HG02623 (cell line): ENCODE results near the gene IL1RN.
"Not testable (repeated sequence)": the region's sequence is repeated elsewhere in the genome, so short reads cannot be mapped to it uniquely, and the experiment has no call there.

Experiments
- ATAC-seq: cut with Tn5 transposase; IDR thresholded peaks from one replicate; pipeline ENCODE4 v1.9.1; 2021; ENCODE audit warnings: moderate library complexity; ENCODE audit not compliant: unreplicated experiment

Gene IL1RN

GRCh38 chr2:113126845-113127645 lies at the start of gene IL1RN:
Gene IL1RN (plus strand): TSS chr2:113127598. CDS start chr2:113127625, 27 bp downstream.
- no peak for ATAC-seq

- ATAC-seq = no peak
Observed at GRCh38 chr2:113077921-113078320, 49.5 kb upstream of the IL1RN start.

- ATAC-seq = no peak
Observed at GRCh38 chr2:113078350-113078839, 49.0 kb upstream of the IL1RN start.

- no peak for ATAC-seq
Observed at GRCh38 chr2:113079131-113079530, 48.3 kb upstream of the IL1RN start.

- no peak for ATAC-seq
Observed at GRCh38 chr2:113080134-113080533, 47.3 kb upstream of the IL1RN start.

- no peak for ATAC-seq
Observed at GRCh38 chr2:113081488-113082210, 45.7 kb upstream of the IL1RN start.

GRCh38 chr2:113083296-113083695 lies 44.1 kb upstream of the IL1RN start:
- ATAC-seq = no peak

- ATAC-seq = no peak
Observed at GRCh38 chr2:113084249-113085000, 43.0 kb upstream of the IL1RN start.

GRCh38 chr2:113085542-113085941 lies 41.9 kb upstream of the IL1RN start:
- ATAC-seq = no peak

GRCh38 chr2:113088213-113088992 lies 39.0 kb upstream of the IL1RN start:
- no peak for ATAC-seq

- ATAC-seq = no peak
Observed at GRCh38 chr2:113089916-113090315, 37.5 kb upstream of the IL1RN start.

GRCh38 chr2:113091231-113091896 lies 36.0 kb upstream of the IL1RN start:
- ATAC-seq = no peak

- ATAC-seq = no peak
Observed at GRCh38 chr2:113092864-113093612, 34.4 kb upstream of the IL1RN start.

- ATAC-seq = no peak
Observed at GRCh38 chr2:113093613-113093977, 33.8 kb upstream of the IL1RN start.

GRCh38 chr2:113096306-113096705 lies 31.1 kb upstream of the IL1RN start:
- ATAC-seq = not testable (repeated sequence)

GRCh38 chr2:113096842-113097618 lies 30.4 kb upstream of the IL1RN start:
- ATAC-seq = not testable (repeated sequence)

- no peak for ATAC-seq
Observed at GRCh38 chr2:113098041-113098440, 29.4 kb upstream of the IL1RN start.

GRCh38 chr2:113098532-113098931 lies 28.9 kb upstream of the IL1RN start:
- ATAC-seq = no peak

GRCh38 chr2:113102133-113102532 lies 25.3 kb upstream of the IL1RN start:
- no peak for ATAC-seq
